Measurements from ENCODE around the gene RAB4B. TPM values are rescaled to one million over a fixed set of nuclear protein-coding genes. Genes with fewer than 3 reads are reported as not detected.
"Not testable (repeated sequence)": the region's sequence is repeated elsewhere in the genome, so short reads cannot be mapped to it uniquely, and the experiment has no call there.

The RAB4B gene
- total RNA-seq, 4 donors from 2014 or later = 12.4 to 20.7 (median 17.0) TPM

DNA sequence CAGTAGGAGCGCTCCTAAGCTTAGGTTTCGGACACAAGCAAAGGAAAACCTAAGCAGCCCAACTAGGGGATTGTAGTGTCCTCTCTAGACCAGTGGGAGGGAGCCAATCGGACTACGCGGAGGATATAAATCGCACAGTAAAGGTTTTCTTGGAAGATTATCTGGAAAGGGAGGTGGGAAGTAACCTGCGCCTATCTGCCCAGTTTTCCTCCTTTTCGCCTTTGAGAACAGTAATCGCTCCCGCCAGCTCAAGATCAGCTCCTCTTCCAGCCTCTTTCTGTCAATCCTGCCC, 456 bp upstream of the RAB4B start:
- peak overlapping the region; percentile 62 for H3K4me3 ChIP-seq
- no peak for TF ChIP-seq POLR2A (IDR thresholded peaks at IDR 0.05)
- no peak for TF ChIP-seq EP300 (IDR thresholded peaks at IDR 0.05)
- TF ChIP-seq, protein P1, sequence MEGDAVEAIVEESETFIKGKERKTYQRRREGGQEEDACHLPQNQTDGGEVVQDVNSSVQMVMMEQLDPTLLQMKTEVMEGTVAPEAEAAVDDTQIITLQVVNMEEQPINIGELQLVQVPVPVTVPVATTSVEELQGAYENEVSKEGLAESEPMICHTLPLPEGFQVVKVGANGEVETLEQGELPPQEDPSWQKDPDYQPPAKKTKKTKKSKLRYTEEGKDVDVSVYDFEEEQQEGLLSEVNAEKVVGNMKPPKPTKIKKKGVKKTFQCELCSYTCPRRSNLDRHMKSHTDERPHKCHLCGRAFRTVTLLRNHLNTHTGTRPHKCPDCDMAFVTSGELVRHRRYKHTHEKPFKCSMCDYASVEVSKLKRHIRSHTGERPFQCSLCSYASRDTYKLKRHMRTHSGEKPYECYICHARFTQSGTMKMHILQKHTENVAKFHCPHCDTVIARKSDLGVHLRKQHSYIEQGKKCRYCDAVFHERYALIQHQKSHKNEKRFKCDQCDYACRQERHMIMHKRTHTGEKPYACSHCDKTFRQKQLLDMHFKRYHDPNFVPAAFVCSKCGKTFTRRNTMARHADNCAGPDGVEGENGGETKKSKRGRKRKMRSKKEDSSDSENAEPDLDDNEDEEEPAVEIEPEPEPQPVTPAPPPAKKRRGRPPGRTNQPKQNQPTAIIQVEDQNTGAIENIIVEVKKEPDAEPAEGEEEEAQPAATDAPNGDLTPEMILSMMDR (IDR thresholded peaks at IDR 0.05) = no peak
- no peak for TF ChIP-seq POLR2AphosphoS5 (IDR thresholded peaks at IDR 0.05)
- H3K27me3 ChIP-seq = no peaks in the 10 kb centered on the region
- no peak for DNase-seq (ENCODE audit: low spot score in 2 of 2)
- WGBS = 0% methylated on average over 10 of the region's 10 CpGs
- H3K36me3 ChIP-seq = no peaks in the 10 kb centered on the region
- H3K27ac ChIP-seq = peak overlapping the region; percentile 93
- no peaks in the 10 kb centered on the region for H3K9me3 ChIP-seq
- H3K4me1 ChIP-seq = peaks cover 18% of the 10 kb centered on the region

DNA sequence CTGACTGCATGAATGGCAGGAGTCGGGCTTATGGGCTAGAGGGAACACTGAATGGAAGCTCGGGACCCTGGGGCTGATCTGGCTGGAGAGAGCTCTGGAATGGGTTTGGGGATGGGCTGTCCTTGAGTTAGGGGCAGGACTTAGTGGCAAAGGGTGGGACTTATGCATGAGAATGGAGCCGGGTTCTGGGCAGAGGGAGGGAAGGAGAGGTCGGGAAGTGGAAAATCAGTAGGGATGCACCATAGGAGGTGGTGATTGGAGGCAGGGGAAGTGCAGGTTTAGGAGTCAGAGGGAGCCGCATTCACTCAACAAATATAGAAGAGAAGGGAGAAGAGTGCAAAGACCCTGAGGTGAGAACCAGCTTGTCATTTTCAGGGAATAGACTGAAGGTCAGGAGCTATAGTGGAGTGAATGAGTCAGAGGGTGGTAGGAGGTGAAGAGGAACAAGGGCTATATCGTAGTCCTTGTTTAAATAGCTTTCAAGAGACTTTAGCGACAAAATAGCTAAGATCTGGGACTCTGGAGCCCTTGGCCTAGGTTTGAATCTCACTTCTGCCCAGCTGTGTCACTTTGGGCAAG, 748 bp downstream of the RAB4B start:
- no peaks in the 10 kb centered on the region for H3K27me3 ChIP-seq
- no peak for DNase-seq (ENCODE audit: low spot score in 2 of 2)
- 16% methylated on average over 7 of the region's 7 CpGs for WGBS

DNA sequence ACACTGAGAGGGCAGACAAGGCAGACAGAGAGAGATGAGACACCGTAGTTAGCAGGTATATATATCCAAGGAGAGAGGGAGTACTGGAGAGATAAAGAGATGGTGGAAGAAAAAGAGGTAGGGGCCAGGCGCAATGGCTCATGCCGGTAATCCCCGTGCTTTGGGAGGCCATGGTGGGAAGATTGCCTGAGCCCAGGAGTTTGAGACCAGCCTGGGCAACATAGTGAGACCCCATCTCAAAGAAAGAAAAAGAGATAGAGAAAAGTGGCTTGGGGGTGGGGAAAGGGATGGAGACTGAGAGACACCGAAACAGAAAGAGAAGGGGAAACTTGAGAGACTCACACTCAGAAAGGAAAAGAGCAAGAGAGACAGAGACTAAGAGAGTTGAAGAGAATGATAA, 2.5 kb downstream of the RAB4B start:
- H3K27ac ChIP-seq = no peak overlapping the region
- 94% methylated on average over 5 of the region's 5 CpGs for WGBS

More for the DNA sequence above, 748 bp downstream of the RAB4B start:
- no peaks in the 10 kb centered on the region for H3K9me3 ChIP-seq
- TF ChIP-seq POLR2AphosphoS5 (IDR thresholded peaks at IDR 0.05) (no peak), POLR2A (IDR thresholded peaks at IDR 0.05) (no peak), EP300 (IDR thresholded peaks at IDR 0.05) (no peak)
- TF ChIP-seq, protein P1 (IDR thresholded peaks at IDR 0.05) = no peak
- H3K27ac ChIP-seq = peak overlapping the region; percentile 93
- peak overlapping the region; percentile 62 for H3K4me3 ChIP-seq
- peaks cover 3% of the 10 kb centered on the region for H3K36me3 ChIP-seq
- H3K4me1 ChIP-seq = peaks cover 18% of the 10 kb centered on the region

DNA sequence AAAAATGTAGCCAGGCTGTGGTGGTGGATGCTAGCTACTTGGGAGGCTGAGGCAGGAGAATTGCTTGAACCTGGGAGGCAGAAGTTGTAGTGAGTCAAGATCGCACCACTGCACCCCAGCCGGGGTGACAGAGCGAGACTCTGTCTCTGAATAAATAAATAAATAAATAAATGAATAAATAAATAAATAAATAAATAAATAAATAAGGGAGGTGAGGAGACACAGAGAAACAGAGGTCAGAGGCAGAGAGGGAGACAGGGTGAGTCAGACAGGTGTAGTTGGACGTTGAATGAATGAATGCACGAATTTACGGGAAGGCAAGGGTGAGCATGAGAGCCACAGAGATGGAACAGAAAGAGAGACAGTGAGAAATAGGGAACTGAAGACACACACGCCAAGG, 3.1 kb downstream of the RAB4B start:
- TF ChIP-seq POLR2A (IDR thresholded peaks at IDR 0.05) (no peak), EP300 (IDR thresholded peaks at IDR 0.05) (no peak), POLR2AphosphoS5 (IDR thresholded peaks at IDR 0.05) (no peak)
- TF ChIP-seq, protein P1 (IDR thresholded peaks at IDR 0.05) = no peak

More for the DNA sequence above, 2.5 kb downstream of the RAB4B start:
- no peak for TF ChIP-seq EP300 (IDR thresholded peaks at IDR 0.05)
- no peak for TF ChIP-seq POLR2A (IDR thresholded peaks at IDR 0.05)
- no peak for TF ChIP-seq POLR2AphosphoS5 (IDR thresholded peaks at IDR 0.05)
- TF ChIP-seq, protein P1 (IDR thresholded peaks at IDR 0.05) = no peak
- H3K9me3 ChIP-seq = no peaks in the 10 kb centered on the region
- H3K27me3 ChIP-seq = no peaks in the 10 kb centered on the region
- H3K4me3 ChIP-seq = no peak overlapping the region
- H3K36me3 ChIP-seq = peaks cover 12% of the 10 kb centered on the region
- H3K4me1 ChIP-seq = peaks cover 18% of the 10 kb centered on the region
- no peak for DNase-seq (ENCODE audit: low spot score in 2 of 2)

DNA sequence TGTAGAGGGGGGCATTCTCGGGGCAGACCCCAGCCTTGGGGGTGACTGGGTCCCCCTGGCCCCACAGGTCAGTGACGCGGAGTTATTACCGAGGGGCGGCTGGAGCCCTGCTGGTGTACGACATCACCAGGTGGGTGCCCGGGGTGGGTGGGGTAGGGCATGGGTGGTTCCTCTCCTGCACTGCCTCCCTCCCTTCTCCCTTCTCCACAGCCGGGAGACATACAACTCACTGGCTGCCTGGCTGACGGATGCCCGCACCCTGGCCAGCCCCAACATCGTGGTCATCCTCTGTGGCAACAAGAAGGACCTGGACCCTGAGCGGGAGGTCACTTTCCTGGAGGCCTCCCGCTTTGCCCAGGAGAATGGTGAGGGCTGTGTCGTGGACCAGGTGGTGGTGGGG, 5.7 kb downstream of the RAB4B start:
- H3K36me3 ChIP-seq = peaks cover 27% of the 10 kb centered on the region
- no peak overlapping the region for H3K27ac ChIP-seq
- H3K4me3 ChIP-seq = no peak overlapping the region
- peaks cover 6% of the 10 kb centered on the region for H3K4me1 ChIP-seq
- no peak for TF ChIP-seq POLR2A (IDR thresholded peaks at IDR 0.05)
- TF ChIP-seq POLR2AphosphoS5 (IDR thresholded peaks at IDR 0.05) = no peak
- no peak for TF ChIP-seq EP300 (IDR thresholded peaks at IDR 0.05)
- TF ChIP-seq, protein P1 (IDR thresholded peaks at IDR 0.05) = no peak
- DNase-seq (ENCODE audit: low spot score in 2 of 2) = no peak
- H3K27me3 ChIP-seq = no peaks in the 10 kb centered on the region
- WGBS = 92% methylated on average over 7 of the region's 14 CpGs
- H3K9me3 ChIP-seq = no peaks in the 10 kb centered on the region

More for the DNA sequence above, 3.1 kb downstream of the RAB4B start:
- no peak overlapping the region for H3K27ac ChIP-seq
- DNase-seq (ENCODE audit: low spot score in 2 of 2) = no peak
- 92% methylated on average over 7 of the region's 7 CpGs for WGBS
- H3K9me3 ChIP-seq = no peaks in the 10 kb centered on the region
- no peaks in the 10 kb centered on the region for H3K27me3 ChIP-seq
- H3K36me3 ChIP-seq = peaks cover 12% of the 10 kb centered on the region
- no peak overlapping the region for H3K4me3 ChIP-seq
- H3K4me1 ChIP-seq = peaks cover 18% of the 10 kb centered on the region

DNA sequence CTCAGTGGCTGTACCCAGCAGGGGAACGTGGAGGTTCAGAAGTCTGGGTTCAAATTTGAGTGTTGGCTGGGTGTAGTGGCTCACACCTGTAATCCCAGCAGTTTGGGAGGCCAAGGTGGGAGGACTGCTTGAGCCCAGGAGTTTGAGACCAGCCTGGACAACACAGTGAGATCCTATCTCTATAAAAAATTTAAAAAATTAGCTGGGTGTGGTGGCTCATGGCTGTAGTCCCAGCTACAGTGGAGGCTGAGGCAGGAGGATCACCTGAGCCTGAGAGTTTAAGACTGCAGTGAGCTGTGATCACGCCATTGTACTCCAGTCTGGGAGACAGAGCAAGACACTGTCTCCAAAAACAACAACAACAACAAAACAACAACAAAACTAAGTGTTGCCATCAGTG, 6.1 kb downstream of the RAB4B start:
- not testable (repeated sequence) for H3K9me3 ChIP-seq; H3K4me3 ChIP-seq; H3K4me1 ChIP-seq; H3K27me3 ChIP-seq; DNase-seq (ENCODE audit: low spot score in 2 of 2); H3K27ac ChIP-seq
- peaks cover 30% of the 10 kb centered on the region for H3K36me3 ChIP-seq
- 92% methylated on average over 2 of the region's 2 CpGs for WGBS
